Measurements from ENCODE around the gene NDUFB3.
A peak's percentile ranks its signal among the peaks of the same experiment; 100 is the strongest.
"Not testable (repeated sequence)": the region's sequence is repeated elsewhere in the genome, so short reads cannot be mapped to it uniquely, and the experiment has no call there.

The NDUFB3 gene

DNA sequence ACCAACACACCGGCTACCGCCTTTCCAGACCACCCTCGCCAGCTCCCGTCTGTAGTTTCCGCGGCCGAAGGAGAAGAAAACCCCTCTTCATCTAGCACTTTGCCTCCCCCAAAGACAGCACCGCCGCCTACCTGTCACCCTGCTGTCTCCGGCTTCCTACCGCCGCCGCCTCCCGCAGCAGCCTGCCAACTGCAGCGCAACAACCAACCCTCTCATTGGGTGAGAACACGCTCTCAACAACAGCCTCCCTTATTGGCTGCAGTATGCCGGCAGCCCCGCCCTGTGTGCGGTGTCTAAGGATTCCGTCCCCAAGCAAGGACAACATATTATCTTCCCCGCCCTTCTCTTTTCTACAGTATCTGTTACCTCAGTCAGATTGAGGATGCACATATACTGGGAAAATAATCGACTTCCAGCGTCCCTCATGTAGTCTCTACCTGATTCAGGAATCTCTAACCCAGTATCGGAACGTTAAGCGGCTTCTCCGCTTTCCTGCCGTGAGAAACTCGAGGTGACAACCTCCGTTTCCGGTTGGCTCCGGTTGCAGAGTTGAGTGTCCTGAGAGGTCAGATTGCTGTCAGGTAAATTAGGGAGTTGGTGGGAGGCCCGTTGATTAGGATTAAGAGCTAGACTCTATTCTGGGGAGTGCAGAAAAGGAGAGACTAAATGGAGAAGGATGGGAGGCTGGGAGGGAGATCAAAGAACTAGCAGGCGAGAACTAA is at the start of gene NDUFB3, which contains the start of gene HYCC2:
TSS of gene NDUFB3 (plus strand) at position 523 of the 722 bp plus-strand sequence. CDS start 6,882 bp downstream, outside the sequence.
TSS of gene HYCC2 (minus strand) at position 193 of the 722 bp plus-strand sequence. CDS start 47,662 bp downstream, outside the sequence.
- peak; percentile 95 to 96 for DNase-seq

DNA sequence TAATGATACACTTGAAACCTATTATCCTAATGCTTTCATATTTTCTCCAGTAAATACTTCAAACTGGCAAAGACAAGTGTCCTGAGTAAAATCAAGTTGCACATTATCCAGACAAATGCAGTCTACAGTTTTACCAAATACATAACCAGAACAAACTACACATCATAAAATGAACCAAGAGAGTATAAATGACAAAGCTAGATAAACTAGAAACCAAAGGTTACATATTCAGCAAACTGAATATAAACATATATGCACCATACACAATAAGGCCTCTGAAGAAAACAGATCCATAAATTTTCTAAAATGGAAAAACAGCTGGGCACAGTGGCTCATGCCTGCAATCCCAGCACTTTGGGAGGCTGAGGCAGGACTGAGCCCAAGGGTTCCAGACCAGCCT is 47.3 kb upstream of the NDUFB3 start:
- no peak for DNase-seq

DNA sequence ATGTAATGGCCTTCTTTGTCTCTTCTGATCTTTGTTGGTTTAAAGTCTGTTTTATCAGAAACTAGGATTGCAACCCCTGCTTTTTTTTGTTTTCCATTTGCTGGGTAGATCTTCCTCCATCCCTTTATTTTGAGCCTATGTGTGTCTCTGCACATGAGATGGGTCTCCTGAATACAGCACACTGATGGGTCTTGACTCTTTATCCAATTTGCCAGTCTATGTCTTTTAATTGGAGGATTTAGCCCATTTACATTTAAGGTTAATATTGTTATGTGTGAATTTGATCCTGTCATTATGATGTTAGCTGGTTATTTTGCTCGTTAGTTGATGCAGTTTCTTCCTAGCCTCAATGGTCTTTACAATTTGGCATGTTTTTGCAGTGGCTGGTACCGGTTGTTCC is 37.4 kb upstream of the NDUFB3 start:
- not testable (repeated sequence) for DNase-seq

DNA sequence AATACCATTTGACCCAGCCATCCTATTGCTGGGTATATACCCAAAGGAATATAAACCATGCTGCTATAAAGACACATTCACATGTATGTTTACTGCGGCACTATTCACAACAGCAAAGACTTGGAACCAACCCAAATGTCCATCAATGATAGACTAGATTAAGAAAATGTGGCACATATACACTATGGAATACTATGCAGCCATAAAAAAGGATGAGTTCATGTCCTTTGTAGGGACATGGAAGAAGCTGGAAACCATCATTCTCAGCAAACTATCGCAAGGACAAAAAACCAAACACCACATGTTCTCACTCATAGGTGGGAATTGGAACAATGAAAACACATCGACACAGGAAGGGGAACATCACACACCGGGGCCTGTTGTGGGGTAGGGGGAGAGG is 33.4 kb upstream of the NDUFB3 start:
- DNase-seq = not testable (repeated sequence)

DNA sequence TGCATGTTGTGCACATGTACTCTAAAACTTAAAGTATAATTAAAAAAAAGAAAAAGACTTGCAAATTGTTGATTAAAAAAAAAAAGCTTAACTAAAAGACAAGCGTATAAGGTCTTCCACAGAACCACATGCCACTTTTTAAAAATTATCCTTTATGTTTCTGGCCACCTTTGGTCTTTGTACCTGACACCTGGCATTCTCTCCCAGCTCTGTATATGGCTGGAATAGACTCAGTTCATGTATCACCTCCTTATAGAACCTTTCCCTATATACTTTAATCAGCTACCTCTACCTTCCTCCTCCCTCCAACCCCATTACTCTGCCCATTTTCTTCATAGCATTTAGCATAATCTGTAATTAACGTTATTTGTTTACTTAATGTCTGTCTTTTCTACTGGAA is 32.9 kb upstream of the NDUFB3 start:
- no peak for DNase-seq

DNA sequence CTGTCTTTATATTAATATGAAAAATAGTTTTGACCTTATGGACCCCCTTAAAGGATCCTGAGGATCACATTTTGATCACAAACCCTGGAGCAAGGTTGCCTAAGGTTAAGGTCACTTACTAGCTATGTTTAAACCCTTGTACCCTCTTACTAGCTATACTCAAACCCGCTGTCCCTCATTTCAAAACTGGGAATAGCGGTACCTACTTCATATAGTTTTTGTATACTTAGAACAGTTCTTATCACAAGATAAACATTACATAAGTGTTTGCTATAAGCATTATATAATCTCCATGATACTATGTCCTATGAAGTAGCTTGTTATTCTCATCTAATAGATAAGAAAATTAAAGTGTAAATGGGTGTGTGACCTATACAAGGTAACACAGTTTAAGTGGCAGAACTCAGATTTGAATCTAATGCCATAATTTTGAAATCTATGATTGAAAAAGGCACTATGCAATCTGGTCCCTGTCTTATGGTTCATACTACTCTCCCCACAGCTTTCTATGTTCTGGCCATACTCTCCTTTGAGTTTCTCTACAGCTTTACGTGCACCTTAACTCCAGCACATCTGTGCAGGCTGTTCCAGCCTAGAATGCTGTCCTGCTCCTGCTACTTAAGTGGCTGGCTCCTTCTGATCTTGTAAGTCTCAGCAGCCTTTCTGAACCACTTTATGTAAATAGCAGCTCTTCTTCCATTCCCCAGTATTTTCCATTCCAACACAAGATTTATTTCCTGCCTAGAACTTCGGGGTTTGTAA is 30.8 kb upstream of the NDUFB3 start:
- DNase-seq = no peak

DNA sequence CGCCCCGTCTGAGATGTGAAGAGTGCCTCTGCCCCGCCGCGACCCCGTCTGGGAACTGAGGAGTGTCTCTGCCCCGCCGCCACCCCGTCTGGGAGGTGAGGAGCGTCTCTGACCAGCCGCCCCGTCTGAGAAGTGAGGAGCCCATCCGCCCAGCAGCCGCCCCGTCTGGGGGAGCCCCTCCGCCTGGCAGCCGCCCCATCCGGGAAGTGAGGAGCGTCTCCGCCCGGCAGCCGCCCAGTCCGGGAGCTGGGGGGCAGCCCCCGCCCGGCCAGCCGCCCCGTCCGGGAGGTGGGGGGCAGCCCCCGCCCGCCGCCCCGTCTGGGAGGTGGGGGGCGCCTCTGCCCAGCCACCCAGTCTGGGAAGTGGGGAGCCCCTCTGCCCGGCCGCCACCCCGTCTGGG is 29.4 kb upstream of the NDUFB3 start:
- DNase-seq = not testable (repeated sequence)

DNA sequence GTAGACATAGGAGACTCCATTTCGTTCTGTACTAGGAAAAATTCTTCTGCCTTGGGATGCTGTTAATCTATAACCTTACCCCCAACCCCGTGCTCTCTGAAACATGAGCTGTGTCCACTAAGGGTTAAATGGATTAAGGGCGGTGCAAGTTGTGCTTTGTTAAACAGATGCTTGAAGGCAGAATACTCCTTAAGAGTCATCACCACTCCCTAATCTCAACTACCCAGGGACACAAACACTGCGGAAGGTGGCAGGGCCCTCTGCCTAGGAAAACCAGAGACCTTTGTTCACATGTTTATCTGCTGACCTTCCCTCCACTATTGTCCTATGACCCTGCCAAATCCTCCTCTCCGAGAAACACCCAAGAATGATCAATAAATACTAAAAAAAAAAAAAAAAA is 28.8 kb upstream of the NDUFB3 start:
- not testable (repeated sequence) for DNase-seq

DNA sequence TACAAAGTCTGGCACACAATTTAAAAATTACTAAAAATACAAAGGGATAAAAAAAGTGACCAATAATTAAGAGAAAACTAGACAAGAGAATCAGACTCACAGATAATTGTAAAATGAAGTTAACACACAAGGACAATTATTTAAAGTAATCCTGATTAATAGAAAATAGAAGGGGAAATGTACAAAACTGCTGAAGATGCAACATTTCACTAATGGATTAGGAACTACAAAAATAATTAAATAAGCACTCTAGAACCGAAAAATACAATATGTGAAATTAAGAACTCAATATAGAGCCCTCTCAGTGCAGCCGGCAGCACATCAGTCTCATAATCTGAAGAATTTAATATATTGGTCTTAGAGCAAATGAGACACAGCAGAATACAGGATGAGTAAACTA is 24.9 kb upstream of the NDUFB3 start:
- DNase-seq = no peak

DNA sequence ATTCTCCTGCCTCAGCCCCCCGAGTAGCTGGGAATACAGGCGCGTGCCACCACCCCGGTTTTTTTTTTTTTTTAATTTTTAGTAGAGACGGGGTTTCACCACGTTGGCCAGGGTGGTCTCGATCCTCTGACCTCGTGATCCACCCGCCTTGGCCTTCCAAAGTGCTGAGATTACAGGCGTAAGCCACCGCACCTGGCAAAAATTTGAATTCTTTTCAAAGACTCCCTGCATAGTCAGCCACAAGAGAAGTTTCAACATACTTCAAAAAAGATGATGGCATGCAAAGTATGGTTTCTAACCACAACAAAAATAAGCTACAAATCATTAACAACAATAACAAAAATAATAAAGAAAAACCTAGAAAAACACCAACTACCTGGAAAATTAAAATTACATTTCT is 22.3 kb upstream of the NDUFB3 start:
- DNase-seq = no peak

DNA sequence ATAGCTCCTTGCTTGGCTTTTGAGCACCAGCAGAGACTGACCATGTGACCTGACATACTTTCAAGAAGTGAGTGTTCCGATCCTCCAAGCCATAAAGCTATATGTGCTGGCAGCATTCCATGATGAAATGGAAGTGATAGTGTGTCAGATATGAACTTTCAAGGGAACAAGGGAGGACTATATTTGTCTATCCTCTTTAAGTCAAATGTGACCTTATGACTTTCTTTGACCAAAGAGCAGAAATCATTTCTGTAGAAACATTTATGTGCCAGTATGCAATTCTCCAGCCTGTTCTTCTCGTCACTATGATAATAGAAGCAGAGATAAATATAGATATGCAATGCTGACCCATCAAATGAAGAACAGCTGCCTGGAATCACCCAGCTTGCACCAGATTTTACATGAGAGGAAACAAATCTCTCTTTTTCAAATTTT is 14.7 kb upstream of the NDUFB3 start:
- DNase-seq = no peak

DNA sequence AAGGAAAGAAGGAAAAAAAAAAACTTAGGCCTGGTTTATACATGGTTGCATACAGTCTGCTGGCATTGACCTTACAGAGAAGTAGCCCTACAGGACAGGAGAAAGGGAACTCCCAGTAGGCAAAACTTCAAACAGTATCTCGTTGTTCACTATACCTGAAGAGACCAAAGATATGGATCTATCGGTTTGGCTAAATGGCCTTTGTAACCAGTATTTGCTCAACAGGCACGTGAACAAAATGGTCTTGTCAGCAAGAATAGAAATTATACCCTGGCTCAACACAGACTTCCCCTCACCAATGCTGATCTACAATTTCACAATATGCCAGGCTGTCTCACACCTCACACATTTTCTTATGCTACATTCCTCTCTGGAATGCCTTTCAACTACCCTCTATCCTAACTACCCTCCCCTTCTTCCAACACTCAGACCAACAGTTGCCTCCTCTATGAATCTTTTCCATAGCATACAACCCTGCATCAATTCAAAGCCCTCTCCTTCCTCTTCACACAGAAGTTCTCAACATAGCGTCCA is 14.0 kb upstream of the NDUFB3 start:
- DNase-seq = no peak

DNA sequence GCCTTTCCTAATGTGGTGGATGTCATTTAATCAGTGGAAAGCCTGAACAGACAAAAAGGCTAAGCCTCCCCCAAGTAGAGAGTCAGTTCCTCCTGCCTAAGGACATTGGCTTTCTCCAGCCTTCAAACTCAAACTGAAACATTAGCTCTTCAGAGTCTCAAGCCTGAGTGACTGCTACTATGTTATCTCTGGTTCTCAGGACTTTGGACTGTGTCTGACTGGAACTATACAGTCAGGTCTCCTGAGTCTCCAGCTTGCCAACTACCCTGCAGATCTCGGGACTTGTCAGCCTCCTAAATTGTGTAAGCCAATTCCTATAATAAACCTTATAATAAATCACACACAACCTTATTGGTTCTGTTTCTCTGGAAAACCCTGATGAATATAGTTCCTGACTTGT is 12.9 kb upstream of the NDUFB3 start:
- DNase-seq = no peak

DNA sequence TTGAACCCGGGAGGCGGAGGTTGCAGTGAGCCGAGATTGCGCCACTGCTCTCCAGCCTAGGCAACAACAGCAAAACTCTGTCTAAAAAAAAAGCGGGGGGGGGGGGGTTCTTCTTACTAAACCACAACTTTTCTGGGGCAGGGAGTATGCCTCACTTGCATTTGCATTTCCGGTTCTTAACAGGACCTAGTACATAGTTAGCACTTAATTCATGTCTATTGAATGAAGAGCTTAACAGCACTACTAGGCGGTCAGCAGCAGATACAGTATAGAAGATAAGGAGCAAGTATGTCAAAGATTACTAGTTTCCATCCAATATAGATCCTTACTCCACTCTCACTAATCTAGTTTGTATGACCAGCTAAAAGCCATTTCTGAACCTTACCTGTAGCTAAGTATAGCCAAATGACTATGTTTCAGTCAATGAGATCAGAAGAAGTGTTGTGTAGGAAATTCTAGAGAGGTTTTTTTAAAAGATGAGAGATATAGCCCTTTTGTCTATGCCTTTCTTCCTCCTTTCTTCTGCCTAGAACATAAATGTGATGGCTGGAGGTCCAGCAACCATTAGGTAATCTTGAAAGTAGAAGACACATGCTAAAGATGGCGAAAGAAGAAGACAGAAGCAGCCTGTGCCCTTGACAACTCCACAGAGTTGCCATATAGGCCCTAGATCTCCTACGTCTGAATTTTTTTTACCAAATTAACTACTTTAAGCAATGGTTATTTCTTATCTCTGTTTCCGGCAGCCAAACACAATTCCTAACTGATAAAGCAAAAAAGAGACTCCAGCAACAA is 11.6 kb upstream of the NDUFB3 start:
- DNase-seq = no peak

DNA sequence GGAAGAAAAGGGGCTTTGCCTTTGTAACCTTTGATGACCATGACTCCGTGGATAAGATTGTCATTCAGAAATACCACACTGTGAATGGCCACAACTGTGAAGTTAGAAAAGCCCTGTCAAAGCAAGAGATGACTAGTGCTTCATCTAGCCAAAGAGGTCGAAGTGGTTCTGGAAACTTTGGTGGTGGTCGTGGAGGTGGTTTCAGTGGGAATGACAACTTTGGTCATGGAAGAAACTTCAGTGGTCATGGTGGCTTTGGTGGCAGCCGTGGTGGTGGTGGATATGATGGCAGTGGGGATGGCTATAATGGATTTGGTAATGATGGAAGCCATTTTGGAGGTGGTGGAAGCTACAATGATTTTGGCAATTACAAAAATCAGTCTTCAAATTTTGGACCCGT is 8.3 kb upstream of the NDUFB3 start:
- DNase-seq = not testable (repeated sequence)

DNA sequence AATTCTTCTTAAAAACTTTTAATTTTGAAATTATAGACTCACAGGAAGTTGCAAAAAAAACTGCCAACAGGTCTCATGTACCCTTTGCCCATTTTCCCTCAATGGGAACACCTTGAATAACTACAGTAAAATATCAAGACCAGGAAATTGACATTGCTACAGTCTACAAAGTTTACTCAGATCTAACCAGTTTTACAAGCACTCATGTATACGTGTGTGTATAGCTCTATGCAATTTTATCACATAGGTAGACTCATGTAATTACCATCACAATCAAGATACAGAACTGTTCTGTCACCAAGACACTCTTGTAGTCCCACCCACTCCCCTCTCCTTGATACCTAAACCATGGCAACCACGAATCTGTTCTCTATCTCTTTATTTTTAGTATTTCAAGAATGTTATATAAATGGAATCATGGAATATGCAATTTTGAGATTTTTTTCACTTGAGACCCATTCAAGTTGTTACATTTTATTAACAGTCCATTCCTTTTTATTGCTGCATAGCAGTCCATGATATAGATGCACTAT is 6.9 kb upstream of the NDUFB3 start:
- DNase-seq = no peak

DNA sequence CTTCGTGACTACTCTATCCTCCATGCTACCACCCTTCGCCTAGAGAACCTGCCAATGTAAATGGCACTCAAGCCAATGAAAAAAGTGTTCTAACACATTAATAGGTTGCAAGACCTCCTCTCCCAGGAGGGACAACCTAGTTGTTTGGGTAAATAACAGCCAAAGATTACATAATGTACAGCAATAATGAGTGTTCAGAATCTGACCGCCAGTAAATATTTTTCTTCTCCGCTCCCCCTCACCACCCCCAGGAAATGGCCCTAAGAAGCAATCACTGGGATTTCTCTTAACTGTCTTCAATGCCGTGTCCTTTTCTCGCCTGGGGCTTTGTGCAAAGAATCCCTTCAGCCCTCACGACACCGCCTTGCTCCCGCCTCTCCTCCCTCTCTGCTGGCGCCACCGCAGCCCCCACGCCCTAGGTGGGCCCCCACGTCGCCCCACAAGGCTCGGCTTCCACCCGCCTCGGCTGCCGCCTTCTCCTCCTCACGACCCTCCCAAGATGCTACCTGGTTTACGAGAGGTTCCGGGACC is 788 bp upstream of the NDUFB3 start:
- no peak for DNase-seq

DNA sequence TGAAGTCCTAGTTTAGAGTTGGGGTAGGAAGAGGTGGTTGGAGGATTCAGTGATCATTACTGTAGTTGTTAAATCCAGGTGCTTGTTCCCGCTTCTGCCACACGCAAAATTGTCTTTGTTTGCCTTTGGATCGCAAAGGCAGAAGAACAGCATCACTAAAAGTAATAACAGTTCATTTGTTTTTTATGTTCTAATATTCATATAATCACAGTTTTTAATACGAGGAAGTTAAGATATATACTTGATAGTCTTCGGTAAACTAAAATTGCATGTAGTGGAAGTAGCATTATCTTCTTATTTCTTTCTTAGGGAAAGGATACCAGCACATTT is 365 bp downstream of the NDUFB3 start:
- DNase-seq = no peak

DNA sequence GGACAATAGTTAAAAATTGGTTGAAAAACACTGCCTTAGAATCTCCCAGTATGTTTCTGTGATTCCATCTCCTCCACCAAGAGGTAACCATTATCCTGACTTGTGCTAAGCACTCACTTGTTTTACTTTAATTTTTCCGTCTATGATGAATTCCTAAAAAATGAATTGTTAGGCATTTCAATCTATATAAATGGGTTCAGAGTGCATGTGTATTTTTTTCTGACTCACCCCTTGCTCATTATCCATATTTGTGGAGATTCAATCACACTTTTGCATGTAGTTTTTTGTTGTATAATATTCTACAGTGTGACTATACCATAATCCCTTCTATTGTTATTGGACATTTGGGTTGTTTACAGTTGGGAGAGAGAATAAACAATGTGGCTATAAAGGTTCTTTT is 1.3 kb downstream of the NDUFB3 start:
- no peak for DNase-seq

DNA sequence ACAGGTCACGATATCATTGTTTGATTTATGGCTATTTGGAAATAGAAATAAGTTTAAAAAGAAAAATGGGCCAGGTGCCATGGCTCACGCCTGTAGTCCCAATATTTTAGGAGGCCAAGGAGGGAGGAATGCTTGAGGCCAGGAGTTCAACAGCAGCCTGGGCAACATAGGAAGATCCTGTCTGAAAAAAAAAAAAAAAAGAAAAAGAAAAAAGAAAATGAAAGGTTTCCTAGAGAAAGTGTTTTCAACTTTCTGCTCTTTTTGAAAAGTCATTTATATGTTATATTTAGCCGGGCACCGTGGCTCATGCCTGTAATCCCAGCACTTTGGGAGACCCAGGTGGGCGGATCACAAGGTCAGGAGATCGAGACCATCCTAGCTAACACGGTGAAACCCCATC is 3.2 kb downstream of the NDUFB3 start:
- DNase-seq = no peak

DNA sequence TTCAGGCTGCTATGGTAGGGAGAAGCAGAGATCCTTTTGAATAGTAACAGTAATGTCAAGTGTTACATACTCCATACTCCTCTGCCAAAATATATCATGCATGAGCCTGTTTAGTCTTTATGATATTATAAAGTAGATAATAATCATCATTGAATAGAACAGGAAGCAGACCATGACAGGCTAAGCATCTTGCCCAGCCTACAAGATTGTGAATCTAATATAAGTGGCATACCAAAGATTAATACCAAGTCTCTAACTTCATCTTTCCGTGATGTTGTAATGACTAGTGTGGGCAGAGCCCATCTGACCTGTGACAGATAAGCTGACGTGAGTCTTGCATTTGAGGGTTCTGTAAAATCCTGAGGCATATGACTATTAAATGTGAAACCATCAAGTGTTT is 13.1 kb downstream of the NDUFB3 start:
- DNase-seq = no peak

DNA sequence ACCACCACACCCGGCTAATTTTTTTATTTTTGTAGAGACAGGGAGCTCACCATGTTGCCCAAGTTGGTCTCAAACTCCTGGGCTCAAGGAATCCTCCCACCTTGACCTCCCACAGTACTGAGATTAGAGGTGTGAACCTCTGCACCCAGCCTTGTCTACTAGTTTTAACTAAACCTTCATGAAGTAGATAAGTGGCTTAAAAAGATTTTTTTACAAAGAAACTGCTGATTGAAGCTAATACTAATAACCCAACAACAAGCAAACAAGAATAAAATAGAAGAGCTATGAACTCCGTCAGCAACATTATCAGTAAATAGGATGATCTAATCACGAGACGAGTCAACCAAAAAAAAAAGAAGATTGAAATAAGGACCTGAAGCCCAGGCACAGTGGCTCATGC is 18.8 kb downstream of the NDUFB3 start:
- no peak for DNase-seq

DNA sequence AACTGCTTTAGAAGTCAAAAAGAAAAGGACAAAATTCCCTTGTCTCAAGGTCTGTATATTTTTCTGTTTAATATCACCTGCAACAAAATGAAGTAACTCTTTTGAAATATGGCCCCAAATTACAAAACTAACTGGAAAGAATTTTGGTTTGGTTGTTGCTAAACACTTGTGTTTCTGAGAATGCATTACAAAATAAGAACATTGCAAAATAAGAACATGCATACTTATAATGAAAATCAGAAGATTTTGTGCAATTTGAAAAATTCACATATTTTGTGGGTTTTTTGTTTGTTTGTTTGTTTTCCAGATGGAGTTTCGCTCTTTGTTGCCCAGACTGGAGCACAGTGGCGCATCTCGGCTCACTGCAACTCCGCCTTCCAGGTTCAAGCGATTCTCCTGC is 21.8 kb downstream of the NDUFB3 start:
- peak in 1 of 2 donors; percentile 27 for DNase-seq

Data from CD4-positive, alpha-beta T cell treated with Interleukin-4 for 1 hour (primary cell).